ENCODE measurements around the gene ABLIM2.

DNA sequence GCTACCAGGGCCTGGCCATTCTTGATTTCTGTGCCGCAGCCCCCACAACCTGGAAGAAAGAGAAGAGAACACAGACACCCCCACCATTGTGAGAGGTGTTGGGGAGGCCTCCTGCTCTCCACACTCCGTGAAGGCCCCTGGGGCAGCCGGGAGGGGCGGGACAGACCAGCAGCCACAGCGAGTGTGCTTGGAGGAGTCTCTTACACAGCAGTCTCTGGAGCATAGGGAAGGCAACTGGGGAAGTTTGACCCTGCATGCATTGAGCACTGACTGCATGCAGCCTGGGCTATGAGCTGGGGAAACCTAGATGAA, 77.9 kb downstream of the ABLIM2 start:
- TF ChIP-seq, protein P1, sequence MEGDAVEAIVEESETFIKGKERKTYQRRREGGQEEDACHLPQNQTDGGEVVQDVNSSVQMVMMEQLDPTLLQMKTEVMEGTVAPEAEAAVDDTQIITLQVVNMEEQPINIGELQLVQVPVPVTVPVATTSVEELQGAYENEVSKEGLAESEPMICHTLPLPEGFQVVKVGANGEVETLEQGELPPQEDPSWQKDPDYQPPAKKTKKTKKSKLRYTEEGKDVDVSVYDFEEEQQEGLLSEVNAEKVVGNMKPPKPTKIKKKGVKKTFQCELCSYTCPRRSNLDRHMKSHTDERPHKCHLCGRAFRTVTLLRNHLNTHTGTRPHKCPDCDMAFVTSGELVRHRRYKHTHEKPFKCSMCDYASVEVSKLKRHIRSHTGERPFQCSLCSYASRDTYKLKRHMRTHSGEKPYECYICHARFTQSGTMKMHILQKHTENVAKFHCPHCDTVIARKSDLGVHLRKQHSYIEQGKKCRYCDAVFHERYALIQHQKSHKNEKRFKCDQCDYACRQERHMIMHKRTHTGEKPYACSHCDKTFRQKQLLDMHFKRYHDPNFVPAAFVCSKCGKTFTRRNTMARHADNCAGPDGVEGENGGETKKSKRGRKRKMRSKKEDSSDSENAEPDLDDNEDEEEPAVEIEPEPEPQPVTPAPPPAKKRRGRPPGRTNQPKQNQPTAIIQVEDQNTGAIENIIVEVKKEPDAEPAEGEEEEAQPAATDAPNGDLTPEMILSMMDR (IDR thresholded peaks at IDR 0.05): no peak
- no peak for TF ChIP-seq POLR2A (IDR thresholded peaks at IDR 0.05)

Measured in lower leg skin (tissue), 3 donors.